HL-60/S4 (cell line): ENCODE results near the gene CSTPP1.
"Not testable (repeated sequence)": the region's sequence is repeated elsewhere in the genome, so short reads cannot be mapped to it uniquely, and the experiment has no call there.

Experiments
- in situ Hi-C: fragments of 300-500 bp; cut with MboI; formaldehyde crosslinking; loops from 2 replicates; pipeline ENCODE4 v1.14.3; 2022; ENCODE audit warnings: low sequenced_read_pairs

CSTPP1 gene

DNA sequence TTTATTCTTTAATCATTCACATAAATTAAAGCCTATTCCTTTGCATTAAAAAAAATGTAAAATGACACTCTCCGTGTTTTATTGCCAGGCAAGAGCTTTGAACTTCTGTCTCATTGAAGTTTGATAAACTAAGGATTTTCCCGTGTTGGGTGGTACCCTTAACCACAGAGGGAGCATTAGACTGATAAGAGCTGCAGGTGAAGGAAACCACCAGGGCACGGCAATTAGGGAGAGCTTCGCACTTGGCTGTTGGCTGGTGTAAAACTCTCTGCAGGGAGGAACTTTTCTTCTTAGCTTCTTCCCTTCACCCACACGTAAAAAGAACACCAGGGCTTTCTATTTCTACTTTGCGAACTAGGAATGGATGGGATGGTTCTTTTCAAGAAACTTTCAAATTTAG, 47.0 kb downstream of the CSTPP1 start:
- in situ Hi-C loops, result no loop called here

DNA sequence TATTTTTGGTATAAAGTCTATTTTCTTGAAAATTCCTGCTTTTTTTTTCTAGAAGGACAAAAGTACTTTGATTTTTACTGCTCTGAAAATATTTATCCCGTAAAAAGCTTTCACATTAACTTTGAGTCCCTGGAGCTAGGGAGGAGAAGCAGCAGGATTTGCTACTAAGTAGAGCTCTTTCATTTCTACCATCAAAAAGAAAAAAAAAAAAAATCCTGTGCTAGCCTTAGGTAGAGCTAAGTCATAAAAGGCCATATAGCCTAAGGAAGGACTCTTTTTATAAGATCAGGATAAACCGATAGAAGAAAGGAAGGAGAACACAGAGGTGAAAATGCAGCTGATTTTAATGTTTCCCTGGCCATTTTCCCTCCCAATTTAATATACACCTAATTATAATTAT, 48.0 kb downstream of the CSTPP1 start:
- in situ Hi-C loops, result no loop called here

DNA sequence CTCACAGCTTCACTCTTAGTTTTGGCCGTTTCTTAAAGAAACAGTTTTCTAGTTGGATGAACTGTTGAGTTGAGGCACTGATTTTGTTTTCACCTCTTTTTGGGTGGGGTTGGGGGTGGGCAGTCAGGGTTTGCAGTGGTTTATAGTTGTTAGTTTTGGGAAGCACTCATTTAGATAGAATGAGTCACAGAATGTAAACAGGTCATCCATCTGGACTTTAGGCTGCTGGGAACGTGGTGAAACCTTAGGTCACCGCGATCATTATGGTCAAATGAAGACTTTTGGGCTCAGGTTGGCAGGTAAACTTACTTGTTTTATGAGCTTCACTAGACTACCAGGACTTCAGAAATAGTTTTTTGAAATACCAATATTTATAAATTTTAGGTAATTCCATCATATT, 48.4 kb downstream of the CSTPP1 start:
- in situ Hi-C loops, result no loop called here

DNA sequence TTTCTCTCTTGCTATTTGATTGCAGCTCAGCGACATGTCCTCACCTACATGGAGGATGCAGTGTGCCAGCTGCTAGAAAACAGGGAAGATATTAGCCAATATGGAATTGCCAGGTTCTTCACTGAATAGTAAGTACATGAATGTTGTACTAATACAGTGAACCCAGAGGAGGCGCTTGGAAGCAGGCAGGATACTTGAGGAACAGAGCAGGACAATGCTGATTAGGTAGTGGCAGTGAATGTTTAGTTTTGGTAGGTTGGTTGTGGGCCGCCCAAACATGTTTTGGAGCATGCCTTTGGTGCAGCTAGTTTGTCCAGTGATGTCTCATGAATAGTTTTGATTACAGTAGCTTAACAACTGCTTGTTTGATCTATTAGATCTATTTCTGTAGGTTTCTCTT, 50.6 kb downstream of the CSTPP1 start:
- in situ Hi-C loops, result no loop called here

DNA sequence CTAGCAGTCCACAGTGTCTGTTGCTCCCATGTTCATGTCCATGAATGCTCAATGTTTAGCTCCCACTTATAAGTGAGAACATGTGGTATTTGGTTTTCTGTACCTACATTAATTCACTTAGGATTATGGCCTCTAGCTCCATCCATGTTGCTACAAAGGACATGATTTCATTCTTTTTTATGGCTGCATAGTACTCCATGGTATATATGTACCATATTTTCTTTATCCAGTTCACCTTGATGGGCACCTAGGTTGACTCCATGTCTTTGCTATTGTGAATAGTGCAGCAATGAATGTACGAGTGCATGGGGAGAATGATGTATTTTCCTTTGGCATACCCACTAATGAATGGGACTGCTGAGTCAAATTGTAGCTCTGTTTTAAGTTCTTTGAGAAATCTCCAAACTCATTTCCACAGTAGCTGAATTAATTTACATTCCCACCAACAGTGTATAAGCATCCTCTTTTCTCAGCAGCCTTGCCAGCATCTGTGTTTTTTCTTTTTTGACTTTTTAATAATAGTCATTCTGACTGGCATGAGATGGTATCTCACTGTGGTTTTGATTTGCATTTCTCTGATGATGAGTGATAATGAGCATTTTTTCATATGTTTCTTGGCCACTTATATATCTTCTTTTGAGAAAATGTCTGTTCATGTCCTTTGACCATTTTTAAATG, 53.4 kb downstream of the CSTPP1 start:
- in situ Hi-C loops, result not testable (repeated sequence)

DNA sequence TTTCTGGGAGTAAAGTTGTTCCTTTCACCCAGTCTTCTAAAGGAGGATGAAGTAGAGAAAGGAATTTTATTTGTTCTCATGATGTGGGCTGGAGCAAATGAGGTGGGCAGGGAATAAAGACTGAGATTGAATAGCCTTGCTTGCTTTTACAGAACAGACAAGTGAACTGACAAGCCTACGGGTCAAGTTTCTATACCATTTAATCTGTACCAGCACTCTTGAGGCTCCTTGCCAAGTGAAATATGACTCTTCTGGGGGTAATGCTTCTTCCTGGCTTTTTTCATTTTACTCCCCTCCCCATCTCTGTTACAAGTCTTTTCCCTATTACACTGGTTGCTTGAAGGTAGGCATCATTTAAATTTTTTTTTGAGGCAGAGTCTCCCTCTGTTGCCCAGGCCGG, 54.8 kb downstream of the CSTPP1 start:
- in situ Hi-C loops, result no loop called here

DNA sequence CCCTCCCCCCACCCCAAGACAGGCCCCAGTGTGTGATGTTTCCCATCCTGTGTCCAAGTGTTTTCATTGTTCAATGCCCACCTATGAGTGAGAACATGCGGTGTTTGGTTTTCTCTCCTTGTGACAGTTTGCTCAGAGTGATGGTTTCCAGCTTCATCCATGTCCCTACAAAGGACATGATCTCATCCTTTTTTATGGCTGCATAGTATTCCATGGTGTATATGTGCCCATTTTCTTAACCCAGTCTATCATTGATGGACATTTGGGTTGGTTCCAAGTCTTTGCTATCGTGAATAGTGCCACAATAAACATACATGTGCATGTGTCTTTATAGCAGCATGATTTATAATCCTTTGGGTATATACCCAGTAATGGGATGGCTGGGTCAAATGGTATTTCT, 55.8 kb downstream of the CSTPP1 start:
- in situ Hi-C loops, result not testable (repeated sequence)

DNA sequence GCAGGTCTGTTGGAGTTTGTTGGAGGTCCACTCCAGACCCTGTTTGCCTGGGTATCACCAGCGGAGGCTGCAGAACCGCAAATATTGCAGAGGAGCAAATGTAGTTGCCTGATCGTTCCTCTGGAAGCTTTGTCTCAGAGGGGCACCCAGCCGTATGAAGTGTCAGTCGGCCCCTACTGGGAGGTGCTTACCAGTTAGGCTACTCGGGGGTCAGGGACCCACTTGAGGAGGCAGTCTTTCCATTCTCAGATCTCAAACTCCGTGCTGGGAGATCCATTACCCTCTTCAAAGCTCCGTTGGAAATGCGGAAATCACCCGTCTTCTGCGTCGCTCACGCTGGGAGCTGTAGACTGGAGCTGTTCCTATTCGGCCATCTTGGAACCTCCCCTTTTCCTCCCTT, 61.2 kb downstream of the CSTPP1 start:
- in situ Hi-C loops, result not testable (repeated sequence)

- in situ Hi-C loops, result no loop called here
These were observed 62.7 kb downstream of the CSTPP1 start for GRCh38 chr11:46999217-46999616.

DNA sequence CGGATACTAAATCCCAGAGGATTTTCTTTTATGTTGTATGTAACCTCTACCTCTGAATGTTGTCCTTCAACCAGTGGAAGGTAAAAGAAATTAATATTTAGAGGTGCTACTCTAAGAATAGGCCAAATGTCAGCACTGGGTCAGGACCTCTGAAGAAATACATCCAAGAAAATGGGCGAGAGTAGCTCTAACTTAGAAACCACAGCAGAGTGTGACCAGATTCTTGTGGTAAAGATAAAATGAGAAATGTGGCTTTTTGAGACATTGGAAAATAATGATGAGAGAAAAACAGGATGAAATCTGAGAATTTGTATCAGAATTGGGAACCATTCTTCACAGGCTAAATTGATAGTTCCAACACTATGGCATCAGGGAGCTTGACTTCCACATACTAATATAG, 63.5 kb downstream of the CSTPP1 start:
- in situ Hi-C loops, result no loop called here

GRCh38 chr11:47001781-47002181, 65.2 kb downstream of the CSTPP1 start:
- in situ Hi-C loops, result no loop called here

DNA sequence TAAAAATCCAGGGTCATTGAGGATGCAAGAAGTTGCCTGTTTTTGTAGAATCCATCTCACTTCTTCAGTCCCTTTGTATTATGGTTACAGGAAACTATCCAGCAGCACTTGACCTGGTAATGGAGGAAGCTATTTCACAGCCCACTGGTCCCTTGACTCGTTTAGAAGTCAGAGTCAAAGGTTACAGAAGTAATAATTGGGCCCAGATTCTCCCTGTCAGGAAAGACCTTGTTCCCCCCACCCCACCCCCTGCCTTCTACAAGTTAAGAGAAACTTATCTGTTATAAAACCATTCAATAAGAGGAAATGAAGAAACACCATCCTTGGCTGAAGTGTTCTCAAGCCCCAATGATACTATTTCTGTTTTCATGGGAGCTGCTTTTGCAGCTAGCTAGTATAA, 65.8 kb downstream of the CSTPP1 start:
- in situ Hi-C loops, result no loop called here

GRCh38 chr11:47003180-47003877, 66.8 kb downstream of the CSTPP1 start:
- in situ Hi-C loops, result no loop called here

GRCh38 chr11:47004595-47005033, 68.1 kb downstream of the CSTPP1 start:
- in situ Hi-C loops, result no loop called here

DNA sequence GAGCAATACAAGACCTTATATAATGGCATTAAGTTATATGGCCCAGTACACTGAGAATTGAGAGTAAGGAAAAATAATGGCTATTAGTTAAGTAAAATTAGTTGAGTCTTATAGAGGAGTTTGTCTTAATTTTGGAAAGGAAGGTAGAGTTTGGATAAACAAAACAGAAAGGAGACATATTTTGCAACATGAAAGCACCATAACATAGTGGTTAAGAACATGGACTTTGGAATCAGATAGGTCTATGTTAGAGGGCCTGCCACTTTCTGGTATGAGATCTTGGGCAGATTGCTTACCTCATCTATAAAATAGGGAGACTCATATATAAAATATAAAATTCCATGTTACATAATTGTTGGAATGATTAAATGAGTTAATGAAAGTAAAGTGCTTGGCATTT, 68.9 kb downstream of the CSTPP1 start:
- in situ Hi-C loops, result no loop called here

DNA sequence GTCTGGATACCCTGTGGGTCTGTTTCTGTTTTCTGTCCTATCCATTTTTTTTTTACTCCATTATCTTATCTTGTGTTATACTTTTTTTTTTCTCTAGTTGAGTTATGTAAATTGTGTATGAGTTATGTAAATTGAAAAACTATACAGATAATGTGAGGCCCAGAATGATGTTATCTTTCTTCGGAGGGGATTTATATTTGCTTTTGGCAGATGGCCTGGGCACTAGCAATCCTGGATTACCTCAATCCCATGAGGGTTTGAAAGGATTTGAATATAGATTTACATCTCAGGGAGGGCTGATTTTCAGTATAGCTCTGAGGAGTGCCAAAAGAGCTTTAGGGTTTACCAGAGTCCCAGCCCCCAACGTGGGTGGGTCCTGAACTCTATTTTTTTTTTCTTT, 71.0 kb downstream of the CSTPP1 start:
- in situ Hi-C loops, result no loop called here

GRCh38 chr11:47010179-47010578, 73.6 kb downstream of the CSTPP1 start:
- in situ Hi-C loops, result no loop called here

- in situ Hi-C loops, result no loop called here
These were observed 77.5 kb downstream of the CSTPP1 start for GRCh38 chr11:47014097-47014496.

GRCh38 chr11:47018637-47019036, 82.1 kb downstream of the CSTPP1 start:
- in situ Hi-C loops, result no loop called here

GRCh38 chr11:47020793-47021526, 84.4 kb downstream of the CSTPP1 start:
- in situ Hi-C loops, result no loop called here

- in situ Hi-C loops, result no loop called here
These were observed 84.9 kb downstream of the CSTPP1 start for GRCh38 chr11:47021527-47021818.

DNA sequence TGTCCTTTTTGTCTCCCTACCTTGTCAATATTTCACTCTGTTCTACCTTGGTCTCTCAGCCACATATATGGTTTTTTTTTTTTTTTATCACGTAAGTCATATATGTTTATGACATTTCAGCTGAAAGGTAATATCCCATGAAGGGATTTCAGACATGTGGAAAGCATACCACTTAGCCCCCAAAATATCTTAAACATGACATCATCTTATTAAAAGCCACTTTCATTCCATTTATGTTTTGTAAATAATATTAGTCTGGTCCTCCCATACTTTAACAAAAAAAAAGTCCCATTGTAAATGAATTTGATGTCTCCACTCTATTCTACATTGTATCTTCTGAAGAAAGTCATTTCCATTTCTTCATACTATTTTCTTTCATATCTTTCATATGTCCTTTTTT, 85.4 kb downstream of the CSTPP1 start:
- in situ Hi-C loops, result no loop called here
